Loucy (cell line): ENCODE data around the gene MEPCE.
"Not testable (repeated sequence)": the region's sequence is repeated elsewhere in the genome, so short reads cannot be mapped to it uniquely, and the experiment has no call there.

Experiments used
- CTCF ChIP-seq: fragments of 200-600 bp; sonication (generic); conservative IDR thresholded peaks from 2 replicates; pipeline ENCODE4 v1.5.1; 2014; ENCODE audit warnings: mild to moderate bottlenecking, antibody characterized with exemption, low read length
- EZH2phosphoT487 ChIP-seq: fragments of 200-600 bp; IDR thresholded peaks from 2 replicates; pipeline ENCODE4 v1.6.1; 2018; ENCODE audit warnings: antibody characterized with exemption, mild to moderate bottlenecking, moderate library complexity, borderline replicate concordance

GRCh38 chr7:100453854-100454253 is 24.2 kb downstream of the MEPCE start:
- not testable (repeated sequence) for TF ChIP-seq CTCF, EZH2phosphoT487
